ENCODE results near the gene SLU7.
A peak's percentile ranks its signal among the peaks of the same experiment; 100 is the strongest.

SLU7 gene

GRCh38 chr5:160418561-160419457 lies at the start of gene SLU7:
SLU7 (minus strand) TSS chr5:160419081; CDS start chr5:160415294, 3,787 bp downstream.
- DNase-seq (ENCODE audit: low read depth in 1 of 2, low spot score in 1 of 2) = peak; percentile 88 to 90

GRCh38 chr5:160468363-160468975 lies 49.6 kb upstream of the SLU7 start:
- no peak for DNase-seq (ENCODE audit: low read depth in 1 of 2, low spot score in 1 of 2)

- DNase-seq (ENCODE audit: low read depth in 1 of 2, low spot score in 1 of 2) = peak; percentile 49 to 85
Measured at GRCh38 chr5:160467555-160468362, 48.9 kb upstream of the SLU7 start.

- DNase-seq (ENCODE audit: low read depth in 1 of 2, low spot score in 1 of 2) = no peak
Measured at GRCh38 chr5:160466889-160467554, 48.1 kb upstream of the SLU7 start.

- DNase-seq (ENCODE audit: low read depth in 1 of 2, low spot score in 1 of 2) = no peak
Measured at GRCh38 chr5:160466116-160466515, 47.2 kb upstream of the SLU7 start.

GRCh38 chr5:160464466-160464797 lies 45.6 kb upstream of the SLU7 start:
- peak in 1 of 2 donors; percentile 24 for DNase-seq (ENCODE audit: low read depth in 1 of 2, low spot score in 1 of 2)

- DNase-seq (ENCODE audit: low read depth in 1 of 2, low spot score in 1 of 2) = no peak
Measured at GRCh38 chr5:160463740-160464465, 45.0 kb upstream of the SLU7 start.

GRCh38 chr5:160463227-160463626 lies 44.3 kb upstream of the SLU7 start:
- no peak for DNase-seq (ENCODE audit: low read depth in 1 of 2, low spot score in 1 of 2)

GRCh38 chr5:160462167-160462566 lies 43.3 kb upstream of the SLU7 start:
- DNase-seq (ENCODE audit: low read depth in 1 of 2, low spot score in 1 of 2) = no peak

- no peak for DNase-seq (ENCODE audit: low read depth in 1 of 2, low spot score in 1 of 2)
Measured at GRCh38 chr5:160461378-160461777, 42.5 kb upstream of the SLU7 start.

- DNase-seq (ENCODE audit: low read depth in 1 of 2, low spot score in 1 of 2) = no peak
Measured at GRCh38 chr5:160460377-160461049, 41.6 kb upstream of the SLU7 start.

- no peak for DNase-seq (ENCODE audit: low read depth in 1 of 2, low spot score in 1 of 2)
Measured at GRCh38 chr5:160458806-160459800, 40.2 kb upstream of the SLU7 start.

GRCh38 chr5:160457252-160457651 lies 38.4 kb upstream of the SLU7 start:
- DNase-seq (ENCODE audit: low read depth in 1 of 2, low spot score in 1 of 2) = no peak

GRCh38 chr5:160456480-160457177 lies 37.7 kb upstream of the SLU7 start:
- DNase-seq (ENCODE audit: low read depth in 1 of 2, low spot score in 1 of 2) = no peak

GRCh38 chr5:160455600-160455999 lies 36.7 kb upstream of the SLU7 start:
- no peak for DNase-seq (ENCODE audit: low read depth in 1 of 2, low spot score in 1 of 2)

- no peak for DNase-seq (ENCODE audit: low read depth in 1 of 2, low spot score in 1 of 2)
Measured at GRCh38 chr5:160453751-160454150, 34.9 kb upstream of the SLU7 start.

GRCh38 chr5:160452795-160453194 lies 33.9 kb upstream of the SLU7 start:
- DNase-seq (ENCODE audit: low read depth in 1 of 2, low spot score in 1 of 2) = no peak

GRCh38 chr5:160452036-160452435 lies 33.2 kb upstream of the SLU7 start:
- no peak for DNase-seq (ENCODE audit: low read depth in 1 of 2, low spot score in 1 of 2)
